Ascending aorta (tissue), 2 donors: Measurements from ENCODE around the gene CPPED1. TPM values are rescaled to one million over a fixed set of nuclear protein-coding genes. Genes with fewer than 3 reads are reported as not detected.

Experiments
- DNase-seq, 2 donors: peaks; one replicate each; pipeline ENCODE4 v3.0.0-alpha.2; 2019; ENCODE audit warnings: low spot score in 2 of 2
- H3K27ac ChIP-seq, 2 donors: fragments of 200-600 bp; sonication (generic); one replicate each; pipeline ENCODE4 v1.5.1; 2016 to 2017; ENCODE audit warnings: mild to moderate bottlenecking in 1 of 2
- H3K27me3 ChIP-seq: fragments of 200-600 bp; sonication (generic); one replicate; pipeline ENCODE4 v1.5.1; 2017
- H3K36me3 ChIP-seq, 2 donors: fragments of 200-600 bp; sonication (generic); one replicate each; pipeline ENCODE4 v1.5.1; 2016
- H3K4me1 ChIP-seq, 2 donors: fragments of 200-600 bp; sonication (generic); one replicate each; pipeline ENCODE4 v1.5.1; 2016 to 2017; ENCODE audit warnings: mild to moderate bottlenecking in 1 of 2
- H3K4me3 ChIP-seq, 2 donors: fragments of 200-600 bp; sonication (generic); one replicate each; pipeline ENCODE4 v1.5.1; 2016 to 2017; ENCODE audit warnings: mild to moderate bottlenecking in 1 of 2
- H3K9me3 ChIP-seq, 2 donors: fragments of 200-600 bp; sonication (generic); one replicate each; pipeline ENCODE4 v1.5.1; 2016
- CTCF ChIP-seq, 3 experiments: fragments of 200-600 bp in 2 of 3; fragments of 450-650 bp in 1 of 3; sonication (generic) in 2 of 3; IDR thresholded peaks; one replicate each; pipeline ENCODE4 v1.5.1; 2016 to 2019; ENCODE audit warnings: antibody characterized with exemption in 3 of 3, mild to moderate bottlenecking in 1 of 3, moderate library complexity in 1 of 3
- intact Hi-C: fragments of 100-400 bp; cut with DNase I; formaldehyde crosslinking; loops from one replicate; pipeline ENCODE4 v1.15.1; 2023
- total RNA-seq: library from RNA; depleted of rRNA; stranded (reverse); fragments of >200 nt; gene quantifications from one replicate; pipeline ENCODE4 v1.1.0, GENCODE V29; 2016

Gene CPPED1
- total RNA-seq, 1 donor from 2014 or later = 13.3 TPM

- Histone ChIP-seq H3K36me3 (peaks cover under 1 to 2% of the 10 kb centered on the region in 2 donors), H3K27ac (no peak overlapping the region), H3K9me3 (peaks cover 0 to 9% of the 10 kb centered on the region in 2 donors), H3K4me1 (no peaks in the 10 kb centered on the region), H3K27me3 (no peaks in the 10 kb centered on the region), H3K4me3 (no peak overlapping the region)
- intact Hi-C loops = no loop called here
- no peak for TF ChIP-seq CTCF (IDR thresholded peaks at IDR 0.05)
- no peak for DNase-seq
Observed at GRCh38 chr16:12786081-12786480, 17.6 kb downstream of the CPPED1 start.

- Histone ChIP-seq H3K36me3 (peaks cover 19 to 20% of the 10 kb centered on the region in 2 donors), H3K9me3 (peaks cover 0 to 9% of the 10 kb centered on the region in 2 donors), H3K27ac (no peak overlapping the region), H3K4me3 (no peak overlapping the region), H3K27me3 (no peaks in the 10 kb centered on the region), H3K4me1 (no peaks in the 10 kb centered on the region)
- intact Hi-C loops = no loop called here
- TF ChIP-seq CTCF (IDR thresholded peaks at IDR 0.05) = no peak
- DNase-seq = no peak
Observed at GRCh38 chr16:12784076-12784475, 19.6 kb downstream of the CPPED1 start.

- Histone ChIP-seq H3K4me1 (no peaks in the 10 kb centered on the region), H3K36me3 (peaks cover 19 to 21% of the 10 kb centered on the region in 2 donors), H3K27me3 (no peaks in the 10 kb centered on the region), H3K27ac (no peak overlapping the region), H3K9me3 (no peaks in the 10 kb centered on the region), H3K4me3 (peak overlapping the region in 1 of 2 donors; percentile 10)
- TF ChIP-seq CTCF (IDR thresholded peaks at IDR 0.05) = no peak
- DNase-seq = no peak
- intact Hi-C loops = no loop called here
Observed at GRCh38 chr16:12781777-12782176, 21.9 kb downstream of the CPPED1 start.

- no peak for TF ChIP-seq CTCF (IDR thresholded peaks at IDR 0.05)
- no peaks in the 10 kb centered on the region for H3K4me1 ChIP-seq
- intact Hi-C loops = no loop called here
Observed at GRCh38 chr16:12780467-12780866, 23.2 kb downstream of the CPPED1 start.

GRCh38 chr16:12778726-12779125 is 25.0 kb downstream of the CPPED1 start:
- Histone ChIP-seq H3K36me3 (peaks cover 28 to 29% of the 10 kb centered on the region in 2 donors), H3K4me3 (no peak overlapping the region), H3K9me3 (no peaks in the 10 kb centered on the region), H3K27me3 (no peaks in the 10 kb centered on the region), H3K4me1 (no peaks in the 10 kb centered on the region), H3K27ac (no peak overlapping the region)
- no peak for TF ChIP-seq CTCF (IDR thresholded peaks at IDR 0.05)
- intact Hi-C loops = no loop called here
- DNase-seq = no peak

More at GRCh38 chr16:12780467-12780866, 23.2 kb downstream of the CPPED1 start:
- Histone ChIP-seq H3K36me3 (peaks cover 19 to 29% of the 10 kb centered on the region in 2 donors), H3K4me3 (no peak overlapping the region), H3K9me3 (no peaks in the 10 kb centered on the region), H3K27ac (no peak overlapping the region), H3K27me3 (no peaks in the 10 kb centered on the region)
- no peak for DNase-seq

GRCh38 chr16:12775656-12776236 is 27.9 kb downstream of the CPPED1 start:
- intact Hi-C loops = no loop called here
- DNase-seq = no peak
- H3K27me3 ChIP-seq = no peaks in the 10 kb centered on the region

More at GRCh38 chr16:12775656-12776236, 27.9 kb downstream of the CPPED1 start:
- Histone ChIP-seq H3K27ac (no peak overlapping the region), H3K4me3 (no peak overlapping the region), H3K36me3 (peaks cover 24 to 25% of the 10 kb centered on the region in 2 donors), H3K4me1 (no peaks in the 10 kb centered on the region), H3K9me3 (no peaks in the 10 kb centered on the region)
- no peak for TF ChIP-seq CTCF (IDR thresholded peaks at IDR 0.05)
